ENCODE measurements around the gene CDH7.

Gene CDH7

GRCh38 chr18:65790604-65791003, 39.8 kb downstream of the CDH7 start:
- no peak overlapping the region for H3K27ac ChIP-seq
- DNase-seq (ENCODE audit: low read depth, low spot score): no peak
- H3K9me3 ChIP-seq (ENCODE audit: low read depth, low read length): no peaks in the 10 kb centered on the region
- no peak overlapping the region for H3K9ac ChIP-seq (ENCODE audit: insufficient read length)
- no peak for TF ChIP-seq POLR2AphosphoS5 (IDR thresholded peaks at IDR 0.05; ENCODE audit: borderline replicate concordance, low read depth, low read length)
- TF ChIP-seq EZH2 (IDR thresholded peaks at IDR 0.05): no peak
- TF ChIP-seq FOXP2 (optimal IDR thresholded peaks at IDR 0.05; ENCODE audit: control extremely low read depth, extremely low read length, insufficient read depth): no peak
- no peaks in the 10 kb centered on the region for H3K36me3 ChIP-seq (ENCODE audit: insufficient read depth, low read length)
- no peak overlapping the region for H3K4me3 ChIP-seq

DNA sequence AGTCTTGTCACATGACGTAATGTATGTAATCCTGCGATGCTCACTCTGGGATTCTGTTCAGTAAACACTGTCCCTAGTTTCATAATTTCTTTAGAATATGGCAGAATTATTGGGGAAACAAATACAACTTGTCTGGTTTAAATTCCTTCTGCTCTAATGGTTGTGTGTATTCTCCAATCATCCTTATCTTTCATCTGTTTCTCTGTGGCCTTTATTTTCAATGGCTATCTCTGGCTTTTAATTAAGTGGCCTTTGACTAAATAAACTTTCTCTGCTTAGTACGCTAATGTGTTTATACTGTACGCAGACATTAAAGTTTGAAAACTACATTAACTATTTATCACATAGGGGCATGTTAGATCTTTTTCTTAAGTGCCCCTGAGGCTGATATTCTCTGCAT, 40.9 kb downstream of the CDH7 start:
- no peaks in the 10 kb centered on the region for H3K36me3 ChIP-seq (ENCODE audit: insufficient read depth, low read length)
- H3K27ac ChIP-seq: no peak overlapping the region
- H3K9ac ChIP-seq (ENCODE audit: insufficient read length): no peak overlapping the region
- TF ChIP-seq FOXP2 (optimal IDR thresholded peaks at IDR 0.05; ENCODE audit: control extremely low read depth, extremely low read length, insufficient read depth): no peak
- no peak for TF ChIP-seq POLR2AphosphoS5 (IDR thresholded peaks at IDR 0.05; ENCODE audit: borderline replicate concordance, low read depth, low read length)
- TF ChIP-seq EZH2 (IDR thresholded peaks at IDR 0.05): no peak
- no peak overlapping the region for H3K4me3 ChIP-seq
- DNase-seq (ENCODE audit: low read depth, low spot score): no peak
- no peaks in the 10 kb centered on the region for H3K9me3 ChIP-seq (ENCODE audit: low read depth, low read length)

- Histone ChIP-seq H3K9ac (ENCODE audit: insufficient read length) (no peak overlapping the region), H3K4me3 (no peak overlapping the region), H3K9me3 (ENCODE audit: low read depth, low read length) (no peaks in the 10 kb centered on the region), H3K27ac (no peak overlapping the region), H3K36me3 (ENCODE audit: insufficient read depth, low read length) (no peaks in the 10 kb centered on the region)
- DNase-seq (ENCODE audit: low read depth, low spot score): no peak
- TF ChIP-seq POLR2AphosphoS5 (IDR thresholded peaks at IDR 0.05; ENCODE audit: borderline replicate concordance, low read depth, low read length): no peak
- TF ChIP-seq EZH2 (IDR thresholded peaks at IDR 0.05): no peak
- TF ChIP-seq FOXP2 (optimal IDR thresholded peaks at IDR 0.05; ENCODE audit: control extremely low read depth, extremely low read length, insufficient read depth): no peak
Observed at GRCh38 chr18:65792456-65793074, 41.8 kb downstream of the CDH7 start.

DNA sequence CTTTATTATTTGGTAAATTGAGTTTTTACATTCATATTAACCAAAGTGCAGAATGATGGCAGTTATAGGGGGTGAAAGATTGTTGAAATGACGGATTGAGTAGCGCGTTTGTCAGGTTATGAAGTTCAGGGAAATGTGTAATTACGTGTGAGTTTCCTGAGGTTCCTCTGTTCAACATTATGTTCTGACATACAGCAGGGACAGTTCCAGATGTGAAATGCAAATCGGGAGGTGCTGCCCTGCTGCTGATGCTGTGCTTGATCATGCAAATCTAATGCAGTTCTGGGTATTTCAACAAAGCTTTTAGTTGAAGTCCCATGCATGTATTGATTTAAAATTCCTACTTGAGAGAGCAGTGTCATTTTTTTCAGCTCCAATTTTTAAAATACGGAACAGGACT, 57.9 kb downstream of the CDH7 start:
- DNase-seq (ENCODE audit: low read depth, low spot score): no peak
- TF ChIP-seq EZH2 (IDR thresholded peaks at IDR 0.05): no peak
- no peak for TF ChIP-seq POLR2AphosphoS5 (IDR thresholded peaks at IDR 0.05; ENCODE audit: borderline replicate concordance, low read depth, low read length)
- no peak for TF ChIP-seq FOXP2 (optimal IDR thresholded peaks at IDR 0.05; ENCODE audit: control extremely low read depth, extremely low read length, insufficient read depth)
- no peak overlapping the region for H3K27ac ChIP-seq
- H3K36me3 ChIP-seq (ENCODE audit: insufficient read depth, low read length): no peaks in the 10 kb centered on the region
- H3K4me3 ChIP-seq: no peak overlapping the region
- H3K9me3 ChIP-seq (ENCODE audit: low read depth, low read length): no peaks in the 10 kb centered on the region
- no peak overlapping the region for H3K9ac ChIP-seq (ENCODE audit: insufficient read length)

DNA sequence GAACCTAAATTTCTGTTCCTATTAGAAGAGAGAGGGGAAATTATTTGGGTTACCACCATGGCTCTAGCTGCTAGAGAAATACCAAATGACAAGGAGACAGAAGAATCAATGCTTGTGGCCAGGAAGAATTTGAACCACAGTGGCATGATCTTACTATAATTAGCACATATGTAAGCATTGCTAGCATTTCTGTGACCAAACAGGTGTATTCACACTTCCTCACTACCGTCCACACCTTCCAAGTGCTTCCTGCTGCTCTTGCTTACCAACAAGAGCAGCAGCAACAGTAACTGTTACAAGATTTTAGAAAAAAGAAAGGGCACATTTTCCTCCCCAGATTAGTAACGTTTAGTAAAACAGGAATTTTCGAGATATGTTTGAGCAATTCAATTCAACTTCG, 60.5 kb downstream of the CDH7 start:
- Histone ChIP-seq H3K9me3 (ENCODE audit: low read depth, low read length) (no peaks in the 10 kb centered on the region), H3K4me3 (no peak overlapping the region), H3K9ac (ENCODE audit: insufficient read length) (no peak overlapping the region), H3K36me3 (ENCODE audit: insufficient read depth, low read length) (no peaks in the 10 kb centered on the region), H3K27ac (no peak overlapping the region)
- no peak for DNase-seq (ENCODE audit: low read depth, low spot score)
- no peak for TF ChIP-seq EZH2 (IDR thresholded peaks at IDR 0.05)
- TF ChIP-seq FOXP2 (optimal IDR thresholded peaks at IDR 0.05; ENCODE audit: control extremely low read depth, extremely low read length, insufficient read depth): no peak
- no peak for TF ChIP-seq POLR2AphosphoS5 (IDR thresholded peaks at IDR 0.05; ENCODE audit: borderline replicate concordance, low read depth, low read length)

- Histone ChIP-seq H3K4me3 (no peak overlapping the region), H3K27ac (no peak overlapping the region), H3K36me3 (ENCODE audit: insufficient read depth, low read length) (no peaks in the 10 kb centered on the region), H3K9ac (ENCODE audit: insufficient read length) (no peak overlapping the region), H3K9me3 (ENCODE audit: low read depth, low read length) (no peaks in the 10 kb centered on the region)
- no peak for DNase-seq (ENCODE audit: low read depth, low spot score)
- TF ChIP-seq POLR2AphosphoS5 (IDR thresholded peaks at IDR 0.05; ENCODE audit: borderline replicate concordance, low read depth, low read length) (no peak), FOXP2 (optimal IDR thresholded peaks at IDR 0.05; ENCODE audit: control extremely low read depth, extremely low read length, insufficient read depth) (no peak), EZH2 (IDR thresholded peaks at IDR 0.05) (no peak)
Observed at GRCh38 chr18:65815506-65815905, 64.7 kb downstream of the CDH7 start.

- H3K4me3 ChIP-seq: no peak overlapping the region
- no peaks in the 10 kb centered on the region for H3K36me3 ChIP-seq (ENCODE audit: insufficient read depth, low read length)
- H3K27ac ChIP-seq: no peak overlapping the region
- no peak overlapping the region for H3K9ac ChIP-seq (ENCODE audit: insufficient read length)
- TF ChIP-seq EZH2 (IDR thresholded peaks at IDR 0.05) (no peak), POLR2AphosphoS5 (IDR thresholded peaks at IDR 0.05; ENCODE audit: borderline replicate concordance, low read depth, low read length) (no peak), FOXP2 (optimal IDR thresholded peaks at IDR 0.05; ENCODE audit: control extremely low read depth, extremely low read length, insufficient read depth) (no peak)
- no peaks in the 10 kb centered on the region for H3K9me3 ChIP-seq (ENCODE audit: low read depth, low read length)
- no peak for DNase-seq (ENCODE audit: low read depth, low spot score)
Observed at GRCh38 chr18:65817178-65817577, 66.4 kb downstream of the CDH7 start.

DNA sequence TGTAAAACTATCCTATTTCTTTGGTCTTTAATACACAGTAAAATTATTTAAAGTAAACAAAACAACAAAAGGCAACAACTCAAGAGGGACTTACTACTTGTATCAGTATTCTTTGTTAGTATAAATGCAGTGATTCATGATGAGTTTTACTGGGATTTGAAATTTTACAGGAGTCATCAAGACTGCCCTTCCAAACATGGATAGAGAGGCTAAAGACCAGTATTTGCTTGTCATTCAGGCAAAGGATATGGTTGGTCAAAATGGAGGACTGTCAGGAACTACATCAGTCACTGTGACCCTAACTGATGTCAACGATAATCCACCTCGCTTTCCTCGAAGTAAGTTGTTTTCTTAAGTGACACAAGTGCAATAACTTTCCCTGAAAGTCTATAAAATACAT, 71.1 kb downstream of the CDH7 start:
- H3K9me3 ChIP-seq (ENCODE audit: low read depth, low read length): no peaks in the 10 kb centered on the region
- no peak for DNase-seq (ENCODE audit: low read depth, low spot score)
- H3K4me3 ChIP-seq: no peak overlapping the region
- TF ChIP-seq POLR2AphosphoS5 (IDR thresholded peaks at IDR 0.05; ENCODE audit: borderline replicate concordance, low read depth, low read length) (no peak), EZH2 (IDR thresholded peaks at IDR 0.05) (no peak), FOXP2 (optimal IDR thresholded peaks at IDR 0.05; ENCODE audit: control extremely low read depth, extremely low read length, insufficient read depth) (no peak)
- no peak overlapping the region for H3K9ac ChIP-seq (ENCODE audit: insufficient read length)
- no peaks in the 10 kb centered on the region for H3K36me3 ChIP-seq (ENCODE audit: insufficient read depth, low read length)
- no peak overlapping the region for H3K27ac ChIP-seq

GRCh38 chr18:65822826-65823225, 72.0 kb downstream of the CDH7 start:
- Histone ChIP-seq H3K27ac (no peak overlapping the region), H3K4me3 (no peak overlapping the region), H3K9ac (ENCODE audit: insufficient read length) (no peak overlapping the region), H3K36me3 (ENCODE audit: insufficient read depth, low read length) (no peaks in the 10 kb centered on the region), H3K9me3 (ENCODE audit: low read depth, low read length) (no peaks in the 10 kb centered on the region)
- DNase-seq (ENCODE audit: low read depth, low spot score): no peak
- no peak for TF ChIP-seq POLR2AphosphoS5 (IDR thresholded peaks at IDR 0.05; ENCODE audit: borderline replicate concordance, low read depth, low read length)
- no peak for TF ChIP-seq FOXP2 (optimal IDR thresholded peaks at IDR 0.05; ENCODE audit: control extremely low read depth, extremely low read length, insufficient read depth)
- TF ChIP-seq EZH2 (IDR thresholded peaks at IDR 0.05): no peak

Measured in SK-N-MC (cell line).